HTR-8/SVneo (cell line): Measurements from ENCODE around the gene WDR75.
"Not testable (repeated sequence)": the region's sequence is repeated elsewhere in the genome, so short reads cannot be mapped to it uniquely, and the experiment has no call there.

Source experiments
- DNase-seq: peaks from one replicate; pipeline ENCODE4 v3.0.0; 2011; ENCODE audit warnings: low spot score, mixed read lengths; ENCODE audit not compliant: insufficient read length
- FAIRE-seq: peaks from 2 replicates; lab custom pipeline; 2011; peaks lifted over from hg19 to GRCh38; lab: Jason Lieb, UNC

WDR75 gene

DNA sequence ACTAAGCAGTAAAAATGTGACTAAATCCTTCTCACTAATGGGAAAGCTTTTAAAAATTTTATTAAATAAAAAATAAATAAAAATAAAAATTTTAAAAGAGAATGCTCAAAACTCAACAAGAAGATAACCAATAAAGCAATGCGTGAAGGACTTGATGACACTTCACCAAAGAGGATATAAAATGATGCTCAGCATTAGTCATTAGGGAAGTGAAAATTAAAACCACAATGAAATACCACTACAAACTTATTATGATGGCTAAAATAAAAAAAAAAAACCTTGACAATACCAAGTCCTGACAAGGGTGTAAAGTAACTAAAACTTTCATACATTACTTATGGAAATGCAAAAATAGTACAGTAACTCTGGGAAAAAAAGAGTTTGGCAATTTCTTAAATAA lies 3.3 kb upstream of the WDR75 start:
- DNase-seq (no peak), FAIRE-seq (no peak)

DNA sequence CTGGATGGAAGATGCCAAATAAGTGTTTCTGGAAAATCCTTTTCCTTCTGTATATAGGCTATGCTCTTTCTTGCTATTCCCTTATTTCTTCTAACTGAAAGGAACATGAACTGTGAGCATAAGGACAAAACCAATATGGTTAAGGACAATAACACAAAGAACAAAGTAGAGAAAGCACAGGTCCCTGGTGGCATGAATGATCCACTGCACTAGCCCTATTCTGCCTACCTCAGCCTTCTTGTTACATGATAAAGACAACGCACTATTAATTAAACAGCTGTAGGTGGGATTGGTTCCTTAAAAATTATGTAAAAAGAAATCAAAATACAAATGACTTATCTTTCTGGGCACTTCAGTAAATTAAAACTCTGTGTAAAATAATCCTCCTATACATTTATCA lies 1.9 kb upstream of the WDR75 start:
- FAIRE-seq (no peak), DNase-seq (no peak)

DNA sequence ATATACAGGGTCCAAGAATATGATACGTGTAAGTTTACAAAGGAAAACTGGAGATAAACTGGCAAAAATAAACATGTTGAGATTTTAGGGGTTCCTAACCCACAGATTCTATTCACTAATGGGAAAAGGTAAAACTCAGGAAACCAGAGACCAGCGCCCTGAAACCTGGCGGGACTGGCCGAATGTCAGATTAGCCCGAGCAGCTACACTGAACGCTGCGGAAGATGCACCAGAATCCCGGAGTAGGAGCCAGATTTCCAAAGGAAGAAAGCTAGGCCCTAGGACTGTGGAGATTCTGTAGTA lies 679 bp upstream of the WDR75 start:
- DNase-seq (no peak), FAIRE-seq (no peak)

DNA sequence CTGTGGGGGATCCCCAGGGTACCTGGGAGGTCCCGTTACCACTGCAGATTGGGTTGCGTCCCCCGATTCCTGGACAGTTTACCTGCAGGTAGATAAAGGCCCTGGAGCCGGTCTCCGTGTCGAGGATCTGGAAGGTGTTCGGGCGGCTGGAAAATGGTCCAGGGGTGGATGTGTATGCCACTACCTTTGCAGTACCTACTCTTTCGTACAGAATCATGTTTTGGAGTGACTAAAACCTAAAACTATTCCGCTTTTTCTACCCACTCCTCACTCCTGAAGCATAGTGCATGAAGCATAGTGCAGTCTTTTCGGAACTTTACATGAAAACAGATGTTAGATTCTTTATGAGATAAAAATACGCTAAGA lies 418 bp downstream of the WDR75 start:
- FAIRE-seq (peak; percentile 4), DNase-seq (no peak)

DNA sequence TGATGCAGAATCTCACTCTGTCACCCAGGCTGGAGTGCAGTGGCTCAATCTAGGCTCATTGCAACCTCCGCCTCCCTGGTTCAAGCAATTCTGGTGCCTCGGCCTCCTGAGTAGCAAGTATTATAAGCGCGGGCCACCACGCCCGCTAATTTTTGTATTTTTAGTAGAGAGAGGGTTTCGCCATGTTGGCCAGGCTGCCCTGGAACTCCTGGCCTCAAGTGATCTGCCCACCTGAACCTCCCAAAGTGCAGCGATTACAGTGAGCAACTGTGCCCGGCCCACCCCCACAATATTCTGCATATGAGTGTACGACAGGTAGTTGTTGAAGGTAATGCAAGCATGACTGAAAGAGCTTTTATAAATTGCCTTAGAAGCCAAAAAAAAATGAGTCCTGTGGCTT lies 1.2 kb downstream of the WDR75 start:
- FAIRE-seq, result no peak
- no peak for DNase-seq

DNA sequence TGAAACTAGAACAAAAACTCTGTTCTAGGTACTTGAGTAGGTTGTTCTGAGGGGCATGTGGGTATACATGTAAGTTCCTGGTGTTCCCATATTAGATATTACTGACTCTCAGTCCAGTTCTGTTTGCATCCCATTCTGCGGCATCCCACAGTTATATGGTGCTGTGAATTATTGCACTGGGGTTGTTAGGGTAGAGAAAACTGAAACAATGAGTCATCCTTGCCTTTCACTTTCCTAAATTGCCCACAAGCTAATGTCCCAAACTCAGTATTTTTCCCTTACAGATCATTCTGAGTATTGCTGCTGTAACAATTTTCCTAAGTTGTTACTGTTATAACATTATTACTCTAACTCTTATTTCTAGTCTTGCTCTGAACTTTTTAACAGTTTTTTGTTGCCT lies 3.0 kb downstream of the WDR75 start:
- FAIRE-seq (no peak), DNase-seq (no peak)

DNA sequence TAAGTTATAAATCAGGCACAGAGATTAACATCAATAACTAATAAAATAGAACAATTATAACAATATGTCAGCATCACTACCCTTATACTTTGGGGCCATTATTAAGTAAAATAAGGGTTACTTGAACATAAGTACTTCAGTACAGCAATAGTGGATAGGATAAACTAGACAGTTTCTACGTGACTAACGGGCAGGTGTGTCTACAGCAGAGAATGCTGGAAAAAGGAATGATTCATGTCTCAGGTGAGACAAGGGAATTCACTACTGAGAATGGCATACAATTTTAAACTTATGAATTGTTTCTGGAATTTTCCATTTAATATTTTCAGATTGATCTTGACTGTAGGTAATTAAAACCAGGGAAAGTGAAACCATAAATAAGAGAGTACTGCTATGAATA lies 5.5 kb downstream of the WDR75 start:
- no peak for DNase-seq
- no peak for FAIRE-seq

DNA sequence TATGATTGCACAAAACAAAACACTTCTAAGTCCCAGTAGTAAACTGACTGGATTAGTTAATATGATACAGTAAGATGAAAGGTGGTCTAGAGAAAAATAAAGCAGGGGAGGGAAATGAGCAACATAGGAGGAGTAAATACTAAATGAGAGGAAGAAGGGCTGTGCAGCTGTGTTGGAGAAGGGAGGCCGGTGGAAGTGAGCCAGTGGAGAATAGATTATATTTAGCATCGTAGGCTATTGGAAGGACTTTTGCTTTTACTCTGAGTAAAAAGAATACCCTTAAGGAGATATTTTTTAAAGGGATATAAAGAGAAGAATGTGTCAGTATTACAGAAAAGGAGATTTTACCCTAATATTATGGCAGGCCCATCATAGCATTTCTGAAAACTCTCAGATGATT lies 12.7 kb downstream of the WDR75 start:
- no peak for FAIRE-seq

DNA sequence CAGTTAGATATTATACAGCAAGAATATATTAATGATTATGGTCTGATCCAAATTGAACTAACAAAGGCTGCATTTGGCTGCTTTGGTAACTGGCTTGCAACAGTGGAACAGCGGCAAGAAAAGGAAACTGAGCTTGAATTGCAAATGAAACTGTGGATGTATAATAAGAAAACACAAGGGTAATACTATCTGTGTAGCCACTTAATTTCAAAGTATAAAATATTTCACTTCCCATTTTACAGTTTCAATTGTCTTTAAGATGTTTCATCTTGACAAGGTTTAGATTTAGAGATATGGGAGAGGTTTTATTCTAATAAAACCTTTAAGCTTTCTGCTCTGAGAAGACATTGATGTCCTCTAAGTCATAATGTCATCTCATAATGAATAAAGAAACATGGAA lies 23.8 kb downstream of the WDR75 start:
- no peak for DNase-seq
- no peak for FAIRE-seq

More for the DNA sequence above, 12.7 kb downstream of the WDR75 start:
- DNase-seq, result no peak

DNA sequence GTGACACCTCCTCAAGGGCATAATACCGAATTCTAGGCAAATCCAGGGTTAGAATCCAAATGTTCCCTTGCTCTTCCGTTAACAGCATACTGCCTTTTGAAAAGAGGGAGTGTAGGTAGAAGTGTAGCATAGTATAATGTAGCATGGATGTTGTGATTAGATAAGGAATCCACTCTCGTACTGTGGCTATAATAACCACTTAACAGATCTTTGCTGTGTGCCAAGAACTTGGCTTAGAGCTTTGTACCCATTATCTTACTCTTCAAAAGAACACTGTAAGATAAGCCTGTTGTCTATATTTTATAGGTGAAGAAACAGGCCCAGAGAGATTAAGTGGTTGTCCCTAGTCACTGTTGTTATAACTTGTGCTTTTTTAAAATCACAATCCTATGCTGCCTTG lies 24.2 kb downstream of the WDR75 start:
- DNase-seq, result no peak
- FAIRE-seq, result no peak

DNA sequence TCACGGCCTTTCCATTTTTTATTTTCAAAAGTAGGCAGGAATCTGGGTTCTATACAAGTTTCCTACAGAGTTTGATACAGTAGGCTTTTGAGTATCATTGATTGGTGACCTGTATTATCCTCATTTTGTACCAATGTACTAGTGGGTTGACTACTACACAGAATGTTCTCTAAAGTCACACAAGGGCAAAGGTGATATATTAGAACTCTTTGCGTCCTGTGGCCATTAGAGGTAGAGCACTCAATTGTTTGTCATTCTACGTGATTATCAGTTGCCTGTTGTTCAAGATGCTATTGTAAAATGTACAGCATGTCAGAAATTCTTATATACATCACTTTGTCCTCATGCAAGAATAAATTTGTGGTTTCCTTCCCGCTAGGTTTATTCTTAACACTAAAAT lies 24.8 kb downstream of the WDR75 start:
- no peak for FAIRE-seq

DNA sequence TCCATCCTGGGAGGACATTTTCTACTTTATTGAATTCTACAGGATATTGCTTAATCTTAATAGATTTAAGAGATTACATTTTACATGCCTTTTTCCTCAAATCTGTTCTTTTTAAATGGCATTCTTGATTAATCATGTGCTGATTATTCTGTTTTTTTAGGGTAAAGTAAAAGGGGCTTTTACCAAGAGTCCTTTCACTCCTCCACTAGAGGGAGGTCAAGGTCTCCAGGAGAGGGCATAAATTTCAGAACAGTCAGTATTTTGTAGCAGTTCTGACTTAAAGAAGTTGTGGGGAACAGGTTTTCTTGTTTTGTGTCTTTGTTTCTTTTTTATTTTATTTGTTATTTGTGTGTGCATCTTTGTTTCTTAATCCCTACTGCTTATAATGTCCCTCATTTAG lies 25.4 kb downstream of the WDR75 start:
- DNase-seq, result peak; percentile 13
- no peak for FAIRE-seq

More for the DNA sequence above, 24.8 kb downstream of the WDR75 start:
- no peak for DNase-seq

DNA sequence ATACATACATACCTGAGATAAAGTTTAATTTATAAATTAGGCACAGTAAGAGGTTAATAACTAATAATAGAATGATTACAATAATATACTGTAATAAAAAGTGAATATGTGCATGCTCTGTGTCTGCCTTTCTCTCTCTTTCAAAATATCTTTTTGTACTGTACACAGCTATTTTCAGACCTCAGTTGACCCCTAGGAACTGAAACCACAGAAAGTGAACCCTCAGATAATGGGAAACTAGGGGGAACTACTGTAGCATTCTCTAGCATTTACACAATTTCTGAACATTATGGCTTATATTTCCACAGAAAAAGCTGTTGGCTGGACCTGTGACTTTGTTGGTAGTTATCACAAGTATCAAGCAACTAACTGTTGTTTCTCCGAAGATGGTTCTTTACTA lies 25.9 kb downstream of the WDR75 start:
- no peak for DNase-seq
- FAIRE-seq, result no peak

DNA sequence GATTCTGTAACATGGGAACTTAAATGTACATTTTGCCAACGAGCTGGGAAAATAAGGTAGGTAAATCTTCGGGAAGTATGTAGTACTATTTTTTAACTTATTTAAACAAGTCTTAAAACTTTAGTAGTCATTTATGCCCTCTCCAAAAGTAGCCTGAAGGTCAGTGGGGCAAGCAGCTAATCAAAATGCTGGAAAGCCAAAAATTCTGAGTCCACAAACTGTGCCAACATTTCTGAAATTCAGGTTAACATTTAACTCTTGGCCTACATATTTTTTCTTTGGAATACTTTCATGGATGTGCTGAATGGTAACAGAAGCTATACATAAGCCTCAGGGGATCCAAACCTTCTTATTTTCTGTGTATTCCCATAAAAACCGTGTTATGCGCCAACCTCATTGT lies 26.3 kb downstream of the WDR75 start:
- FAIRE-seq (no peak), DNase-seq (no peak)

DNA sequence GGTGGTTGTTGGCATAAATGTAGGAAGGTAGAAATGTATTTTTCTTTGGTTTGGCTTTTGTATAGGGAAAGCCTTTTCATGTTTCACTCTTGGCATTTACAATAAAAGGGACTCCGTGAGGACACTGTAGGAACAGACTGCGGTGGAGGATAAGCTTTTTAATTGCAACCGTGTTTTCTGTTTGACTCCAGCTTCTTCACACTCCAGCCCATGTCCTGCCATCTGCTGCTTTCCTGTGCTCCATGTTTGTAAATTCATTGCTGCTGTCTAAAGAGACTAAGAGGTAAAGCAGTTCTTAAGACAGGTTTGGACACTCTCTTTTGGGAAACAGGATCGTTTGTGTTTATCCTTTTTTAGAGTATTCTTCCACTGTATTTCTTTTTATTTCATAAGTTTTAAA lies 33.3 kb downstream of the WDR75 start:
- FAIRE-seq (no peak), DNase-seq (no peak)

DNA sequence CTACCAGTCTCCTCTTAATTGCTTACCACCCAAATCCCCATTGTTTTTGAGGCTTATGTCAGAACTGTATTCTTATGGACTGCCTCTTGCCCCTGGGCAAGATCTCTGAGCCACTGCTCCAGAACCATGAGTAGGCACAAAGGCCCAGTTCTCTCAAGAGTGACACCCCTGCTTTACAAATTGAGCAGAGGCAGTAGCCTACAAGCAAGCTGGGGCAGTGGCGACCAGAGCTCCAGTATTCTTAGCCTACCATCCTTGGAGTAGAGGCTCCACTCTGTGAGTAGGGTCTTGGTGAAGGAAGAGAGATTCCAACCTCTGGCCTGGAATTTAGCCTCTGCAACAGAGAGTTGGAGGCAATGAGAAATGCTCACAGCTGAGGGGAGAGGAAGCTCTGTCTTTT lies 36.5 kb downstream of the WDR75 start:
- DNase-seq, result no peak
- no peak for FAIRE-seq

DNA sequence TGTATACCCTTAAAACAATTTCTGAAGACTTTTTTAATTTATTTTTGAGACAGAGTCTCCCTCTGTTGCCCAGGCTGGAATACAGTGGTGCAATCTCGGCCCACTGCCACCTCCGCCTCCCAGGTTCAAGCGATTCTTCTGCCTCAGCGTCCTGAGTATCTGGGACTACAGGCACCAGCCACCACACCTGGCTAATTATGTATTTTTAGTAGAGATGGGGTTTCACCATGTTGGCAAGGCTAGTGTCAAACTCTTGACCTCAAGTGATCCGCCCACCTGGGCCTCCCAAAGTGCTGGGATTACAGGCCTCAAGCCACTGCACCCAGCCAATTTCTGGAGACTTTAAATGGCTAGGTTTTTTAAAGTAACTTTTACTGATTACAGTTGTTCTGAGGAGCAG lies 37.0 kb downstream of the WDR75 start:
- DNase-seq, FAIRE-seq: not testable (repeated sequence)

DNA sequence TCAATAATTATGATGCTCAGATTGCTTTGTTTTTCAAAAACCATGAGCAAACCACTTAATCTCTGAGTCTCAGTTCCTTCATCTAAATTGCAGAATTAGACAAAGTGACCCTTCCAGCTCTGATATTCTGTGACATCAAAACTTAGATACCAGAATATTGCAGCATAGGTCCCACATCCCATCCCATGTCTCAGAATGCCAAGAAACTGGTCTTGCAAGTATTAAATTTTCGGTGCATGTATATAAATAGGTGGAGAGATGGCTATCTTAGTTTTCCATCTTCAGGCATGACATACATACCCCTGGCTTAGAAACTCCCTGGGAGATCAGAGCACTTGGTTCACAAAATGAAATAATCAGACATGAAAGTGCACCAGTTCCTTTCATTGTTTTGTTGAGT lies 39.8 kb downstream of the WDR75 start:
- no peak for FAIRE-seq
- DNase-seq, result no peak

DNA sequence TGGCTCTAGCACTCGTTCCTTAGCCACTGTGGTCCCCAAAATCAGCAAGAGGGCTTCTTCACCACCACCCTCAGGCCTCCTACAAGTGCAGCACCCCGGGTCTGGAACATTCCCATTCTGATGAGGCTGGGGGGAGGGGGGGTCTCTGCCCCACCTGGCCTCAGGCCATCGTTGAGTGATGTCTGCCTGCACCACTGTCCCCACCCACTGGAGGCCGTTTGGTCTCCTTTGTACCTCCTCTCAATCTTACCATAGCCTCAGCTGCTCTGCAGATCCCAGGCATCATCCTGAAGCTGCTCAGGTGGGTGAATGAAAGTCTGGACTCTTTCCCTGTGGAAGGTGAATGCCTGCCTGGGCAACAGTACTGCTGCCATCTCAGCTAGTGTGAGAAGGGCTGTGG lies 42.3 kb downstream of the WDR75 start:
- FAIRE-seq, result no peak
- no peak for DNase-seq

DNA sequence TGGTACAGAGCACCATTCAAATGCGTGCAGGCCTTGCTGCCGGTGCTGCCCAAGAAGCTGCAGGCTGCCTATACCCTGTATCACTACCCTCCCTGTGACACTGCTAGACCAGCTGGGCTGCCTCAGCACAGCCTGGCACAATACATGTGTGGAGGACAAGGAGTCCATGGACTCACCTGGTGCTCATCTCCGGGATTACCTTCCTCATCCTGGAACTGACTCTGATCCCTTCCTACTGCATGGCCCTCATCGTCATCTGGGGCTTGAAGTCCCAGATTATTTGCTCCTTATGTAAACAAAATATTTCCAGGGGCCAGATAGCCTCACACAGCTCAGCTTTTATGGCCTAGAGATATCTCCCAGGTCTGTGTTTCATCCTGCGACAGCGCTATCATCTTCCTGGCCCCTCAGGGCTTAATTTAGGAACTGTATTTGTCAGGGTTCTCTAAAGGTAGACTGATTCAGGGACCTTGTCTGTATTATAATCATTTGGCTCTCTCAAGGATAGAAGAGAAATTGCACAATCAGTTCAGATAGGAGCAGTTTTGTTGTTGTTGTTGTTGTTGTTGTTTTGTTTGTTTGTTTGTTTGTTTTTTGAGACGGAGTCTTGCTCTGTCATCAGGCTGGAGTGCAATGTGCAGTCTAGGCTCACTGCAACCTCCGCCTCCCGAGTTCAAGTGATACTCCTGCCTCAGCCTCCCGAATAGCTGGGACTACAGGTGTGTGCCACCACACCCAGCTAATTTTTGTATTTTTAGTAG lies 42.9 kb downstream of the WDR75 start:
- DNase-seq, result no peak
- no peak for FAIRE-seq

DNA sequence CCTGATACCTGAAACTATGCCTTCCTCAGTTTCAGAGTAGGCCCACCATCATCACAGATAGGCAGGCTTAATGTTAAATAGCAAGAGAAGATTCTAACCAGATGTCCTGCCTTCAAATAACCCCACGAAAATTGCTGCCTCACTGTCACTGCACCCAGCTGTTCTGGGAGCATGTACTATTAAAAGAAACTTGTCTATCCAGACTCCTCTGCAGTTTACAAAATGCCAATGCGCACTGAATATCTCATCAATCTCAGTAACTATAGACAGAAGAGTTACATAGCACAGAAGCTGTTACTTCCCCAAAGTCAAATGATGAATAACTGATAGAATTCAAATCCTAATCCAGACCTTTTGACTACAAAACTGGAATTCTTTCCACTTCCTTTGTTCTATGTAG lies 43.9 kb downstream of the WDR75 start:
- DNase-seq (no peak), FAIRE-seq (no peak)

DNA sequence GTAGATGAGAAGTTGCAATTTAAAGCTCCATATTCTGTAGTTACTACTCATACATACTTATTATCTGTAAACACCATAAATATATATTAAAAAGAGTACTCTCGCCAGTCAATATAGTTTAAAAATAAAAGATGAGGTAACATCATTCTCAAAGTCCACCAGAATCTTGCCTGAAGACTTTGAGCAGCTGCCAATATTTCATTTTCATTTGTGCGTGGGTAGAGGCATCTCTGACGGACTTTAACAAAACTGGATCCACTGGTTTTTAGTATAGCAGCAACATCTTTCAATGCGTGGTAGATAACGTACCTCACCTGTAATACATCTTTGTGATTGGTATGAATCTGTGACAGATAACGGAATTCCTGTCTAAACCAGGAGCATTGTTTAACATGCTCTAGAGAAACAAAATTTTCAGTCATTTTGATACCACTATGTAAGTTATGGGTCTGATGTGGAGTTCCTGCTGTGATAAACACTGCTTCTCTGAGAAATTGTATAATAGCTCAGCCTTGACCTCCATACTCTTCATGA lies 45.0 kb downstream of the WDR75 start:
- DNase-seq, result no peak
- FAIRE-seq, result no peak
